Neural cell (in vitro differentiated cells): ENCODE measurements around the gene PLA2G2D.
"Not testable (repeated sequence)": the region's sequence is repeated elsewhere in the genome, so short reads cannot be mapped to it uniquely, and the experiment has no call there.

Experiments
- CTCF ChIP-seq: fragments of 450-650 bp; IDR thresholded peaks from 2 replicates; pipeline ENCODE4 v1.5.1; 2014; ENCODE audit warnings: antibody characterized with exemption, mild to moderate bottlenecking, moderate library complexity; ENCODE audit not compliant: poor library complexity, severe bottlenecking
- EZH2 ChIP-seq: fragments of 200-600, 300-800 bp; shearing (Covaris generic), sonication (generic); IDR thresholded peaks from 2 replicates; pipeline ENCODE4 v1.6.1; 2014; ENCODE audit warnings: antibody characterized with exemption, low read length, borderline replicate concordance, mild to moderate bottlenecking; ENCODE audit not compliant: insufficient read depth, poor library complexity, severe bottlenecking
- REST ChIP-seq: IDR thresholded peaks from 2 replicates; pipeline ENCODE4 v1.6.1; 2012; ENCODE audit warnings: borderline replicate concordance
- TAF1 ChIP-seq: IDR thresholded peaks from 2 replicates; pipeline ENCODE4 v1.6.1; 2012; ENCODE audit warnings: low read depth

- TF ChIP-seq CTCF, TAF1, REST, EZH2: not testable (repeated sequence)
Observed at GRCh38 chr1:20130518-20130917, 11.2 kb upstream of the PLA2G2D start.
